K562 (cell line): ENCODE data around the gene NTSR1. TPM values are rescaled to one million over a fixed set of nuclear protein-coding genes. Genes with fewer than 3 reads are reported as not detected.

ENCODE experiments used
- ARID4B ChIP-seq: sonication (generic); formaldehyde crosslinking; IDR thresholded peaks from 2 replicates; pipeline ENCODE4 v1.8.0; 2022; ENCODE audit warnings: mild to moderate bottlenecking, missing genetic modification reagents
- CBX1 ChIP-seq: sonication (generic); IDR thresholded peaks from 2 replicates; pipeline ENCODE4 v1.6.1; 2016; ENCODE audit warnings: antibody characterized with exemption, low read depth, mild to moderate bottlenecking
- CXXC5 ChIP-seq: fragments of 250-450 bp; sonication (Bioruptor Pico); IDR thresholded peaks from 2 replicates; pipeline ENCODE4 v1.8.0; 2022; ENCODE audit warnings: inconsistent platforms, mild to moderate bottlenecking, moderate library complexity
- E2F8 ChIP-seq: fragments of 450-650 bp; IDR thresholded peaks from 2 replicates; pipeline ENCODE4 v1.7.1; 2018; ENCODE audit warnings: mild to moderate bottlenecking, low read depth; ENCODE audit not compliant: partially characterized antibody
- IFI16 ChIP-seq: fragments of 250-450 bp; sonication (Bioruptor Pico); IDR thresholded peaks from 2 replicates; pipeline ENCODE4 v2.1.2; 2022; ENCODE audit warnings: mild to moderate bottlenecking, inconsistent platforms
- MITF ChIP-seq: IDR thresholded peaks from 2 replicates; pipeline ENCODE4 v1.6.1; 2014; ENCODE audit warnings: antibody characterized with exemption
- MTA3 ChIP-seq: fragments of 450-650 bp; formaldehyde crosslinking; IDR thresholded peaks from 2 replicates; pipeline ENCODE4 v1.6.1; 2017; ENCODE audit warnings: mild to moderate bottlenecking, borderline replicate concordance
- NFIC ChIP-seq: fragments of 450-650 bp; IDR thresholded peaks from 2 replicates; pipeline ENCODE4 v1.6.1; 2017; ENCODE audit warnings: mild to moderate bottlenecking, inconsistent platforms
- NFYB ChIP-seq: IDR thresholded peaks from 2 replicates; pipeline ENCODE4 v1.6.1; 2011; ENCODE audit warnings: mild to moderate bottlenecking, moderate library complexity; ENCODE audit not compliant: insufficient read length; ENCODE audit errors: extremely low read depth
- PHB2 ChIP-seq: fragments of 450-650 bp; IDR thresholded peaks from 2 replicates; pipeline ENCODE4 v1.6.1; 2017; ENCODE audit warnings: low read depth
- SRSF9 ChIP-seq: fragments of 200-400 bp; formaldehyde crosslinking; IDR thresholded peaks from 2 replicates; pipeline ENCODE4 v1.6.1; 2017; ENCODE audit warnings: low read depth, low read length, borderline replicate concordance
- ZNF445 ChIP-seq: fragments of 250-450 bp; sonication (Bioruptor Pico); IDR thresholded peaks from 2 replicates; pipeline ENCODE4 v1.4.0; 2020; ENCODE audit warnings: low read depth, mild to moderate bottlenecking, moderate library complexity
- ZNF507 ChIP-seq: conservative IDR thresholded peaks from 2 replicates; pipeline ENCODE4 v1.6.1; 2017; ENCODE audit warnings: missing genetic modification characterization, missing compliant biosample characterization
- polyA plus RNA-seq, 8 experiments: library from polyadenylated mRNA; depleted of rRNA in 4 of 8; stranded (reverse) in 5 of 8; unstranded in 3 of 8; fragments of >200 nt; fragmentation: Nextera tagmentation in 2 of 8; fragmentation: Illumina TruSeq in 1 of 8; extraction: Ambion mirVana in 2 of 8; extraction: Trizol in 1 of 8; gene quantifications; 2 replicates each; pipeline versions ENCODE4 v1.2.1 to v1.2.3, GENCODE V29; 2011 to 2014; ENCODE audit warnings: inconsistent platforms in 1 of 8, missing spikeins in 1 of 8
- total RNA-seq, 7 experiments: library from RNA; depleted of rRNA in 6 of 7; stranded (reverse); fragments of >200 nt in 6 of 7; fragmentation: Illumina TruSeq in 2 of 7; extraction: Trizol in 2 of 7; gene quantifications; 2 replicates each; pipeline versions ENCODE4 v1.2.1 to v1.2.3, GENCODE V29; 2011 to 2021; ENCODE audit warnings: low replicate concordance in 1 of 7
- TF ChIP-seq, protein P1 (sequence below): sonication (generic); formaldehyde crosslinking; IDR thresholded peaks from 2 replicates; pipeline ENCODE4 v1.9.0; 2022; ENCODE audit warnings: mild to moderate bottlenecking, missing genetic modification reagents
- TF ChIP-seq, protein P2 (sequence below): fragments of 250-450 bp; sonication (Bioruptor Pico); IDR thresholded peaks from 2 replicates; pipeline ENCODE4 v1.4.0; 2020; ENCODE audit warnings: mild to moderate bottlenecking, moderate library complexity

NTSR1 gene
- total and polyA plus RNA-seq, 9 of the 15 experiments (the other 6 are each of a cell fraction or from before 2014, with no cell fraction given), result 0.04 to 0.40 (median 0.13) TPM; not detected in 3

DNA sequence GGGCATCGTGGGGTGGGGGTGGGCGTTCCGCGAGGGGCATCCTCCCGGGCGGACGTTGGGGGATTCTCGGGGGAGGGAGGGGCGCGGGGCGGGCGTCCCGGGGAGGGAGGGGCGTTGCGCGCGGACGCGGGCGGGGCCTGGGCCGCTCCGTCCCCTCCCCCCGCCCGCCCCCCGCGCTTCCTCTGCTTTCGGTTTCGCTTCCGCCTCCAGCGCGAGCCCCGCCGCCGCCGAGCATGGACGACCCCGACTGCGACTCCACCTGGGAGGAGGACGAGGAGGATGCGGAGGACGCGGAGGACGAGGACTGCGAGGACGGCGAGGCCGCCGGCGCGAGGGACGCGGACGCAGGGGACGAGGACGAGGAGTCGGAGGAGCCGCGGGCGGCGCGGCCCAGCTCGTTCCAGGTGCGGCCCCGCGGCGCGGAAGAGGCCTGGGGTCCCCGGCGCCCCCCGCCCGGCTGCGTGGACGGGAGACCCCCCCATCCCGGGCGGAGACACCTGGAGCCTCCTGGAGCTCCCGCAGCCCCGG, 96.1 kb downstream of the NTSR1 start, which contains the start of gene OGFR (continued):
- TF ChIP-seq E2F8, result no peak
- TF ChIP-seq MITF, result no peak
- TF ChIP-seq ZNF445 (CRISPR knock-in tag), result no peak
- no peak for TF ChIP-seq NFYB
- no peak for TF ChIP-seq CBX1
- peak; percentile 30; the same call in 1 of the 2 replicates for TF ChIP-seq MTA3
- peak; percentile 75 for TF ChIP-seq ARID4B (CRISPR knock-in tag)
- TF ChIP-seq PHB2, result no peak
- peak; percentile 30; the same call in 1 of the 2 replicates for TF ChIP-seq CXXC5 (CRISPR knock-in tag)
- TF ChIP-seq IFI16, result no peak
- no peak for TF ChIP-seq ZNF507
- TF ChIP-seq, protein P1, sequence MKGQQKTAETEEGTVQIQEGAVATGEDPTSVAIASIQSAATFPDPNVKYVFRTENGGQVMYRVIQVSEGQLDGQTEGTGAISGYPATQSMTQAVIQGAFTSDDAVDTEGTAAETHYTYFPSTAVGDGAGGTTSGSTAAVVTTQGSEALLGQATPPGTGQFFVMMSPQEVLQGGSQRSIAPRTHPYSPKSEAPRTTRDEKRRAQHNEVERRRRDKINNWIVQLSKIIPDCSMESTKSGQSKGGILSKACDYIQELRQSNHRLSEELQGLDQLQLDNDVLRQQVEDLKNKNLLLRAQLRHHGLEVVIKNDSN (CRISPR knock-in tag), result no peak
- TF ChIP-seq, protein P2, sequence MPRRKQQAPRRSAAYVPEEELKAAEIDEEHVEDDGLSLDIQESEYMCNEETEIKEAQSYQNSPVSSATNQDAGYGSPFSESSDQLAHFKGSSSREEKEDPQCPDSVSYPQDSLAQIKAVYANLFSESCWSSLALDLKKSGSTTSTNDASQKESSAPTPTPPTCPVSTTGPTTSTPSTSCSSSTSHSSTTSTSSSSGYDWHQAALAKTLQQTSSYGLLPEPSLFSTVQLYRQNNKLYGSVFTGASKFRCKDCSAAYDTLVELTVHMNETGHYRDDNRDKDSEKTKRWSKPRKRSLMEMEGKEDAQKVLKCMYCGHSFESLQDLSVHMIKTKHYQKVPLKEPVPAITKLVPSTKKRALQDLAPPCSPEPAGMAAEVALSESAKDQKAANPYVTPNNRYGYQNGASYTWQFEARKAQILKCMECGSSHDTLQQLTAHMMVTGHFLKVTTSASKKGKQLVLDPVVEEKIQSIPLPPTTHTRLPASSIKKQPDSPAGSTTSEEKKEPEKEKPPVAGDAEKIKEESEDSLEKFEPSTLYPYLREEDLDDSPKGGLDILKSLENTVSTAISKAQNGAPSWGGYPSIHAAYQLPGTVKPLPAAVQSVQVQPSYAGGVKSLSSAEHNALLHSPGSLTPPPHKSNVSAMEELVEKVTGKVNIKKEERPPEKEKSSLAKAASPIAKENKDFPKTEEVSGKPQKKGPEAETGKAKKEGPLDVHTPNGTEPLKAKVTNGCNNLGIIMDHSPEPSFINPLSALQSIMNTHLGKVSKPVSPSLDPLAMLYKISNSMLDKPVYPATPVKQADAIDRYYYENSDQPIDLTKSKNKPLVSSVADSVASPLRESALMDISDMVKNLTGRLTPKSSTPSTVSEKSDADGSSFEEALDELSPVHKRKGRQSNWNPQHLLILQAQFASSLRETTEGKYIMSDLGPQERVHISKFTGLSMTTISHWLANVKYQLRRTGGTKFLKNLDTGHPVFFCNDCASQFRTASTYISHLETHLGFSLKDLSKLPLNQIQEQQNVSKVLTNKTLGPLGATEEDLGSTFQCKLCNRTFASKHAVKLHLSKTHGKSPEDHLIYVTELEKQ (CRISPR knock-in tag), result no peak
- TF ChIP-seq NFIC, result 0 out of 2 replicates have a peak, but pooled peaks have one; percentile 9
- TF ChIP-seq SRSF9, result no peak
